SK-N-SH (cell line): ENCODE data around the gene FAM234A. TPM values are rescaled to one million over a fixed set of nuclear protein-coding genes. Genes with fewer than 3 reads are reported as not detected.

Experiments used
- CTCF ChIA-PET: fragments of 300-600, 350-600 bp; formaldehyde crosslinking; extraction: SDS; loops from one replicate; lab custom pipeline; 2021; lab: Yijun Ruan, JAX
- POLR2A ChIA-PET: fragments of 350-600 bp; sonication (Branson Sonifier 250); formaldehyde crosslinking; extraction: SDS; loops from one replicate; lab custom pipeline; 2020; ENCODE audit warnings: antibody characterized with exemption, inconsistent platforms; lab: Yijun Ruan, JAX
- DNase-seq: peaks from one replicate; pipeline ENCODE4 v3.0.0; 2012
- H2AFZ ChIP-seq: fragments of 200-600 bp; sonication (generic); 2 replicates; pipeline ENCODE4 v1.8.1; 2016; ENCODE audit warnings: antibody characterized with exemption, mild to moderate bottlenecking, low read depth
- H3F3A ChIP-seq: fragments of 200-600 bp; sonication (generic); replicated peaks from 2 replicates; pipeline ENCODE3; 2016; ENCODE audit warnings: antibody characterized with exemption, mild to moderate bottlenecking; ENCODE audit not compliant: insufficient read depth
- H3K27ac ChIP-seq, 2 experiments: fragments of 200-500 bp in 1 of 2; fragments of 200-600 bp in 1 of 2; sonication (Bioruptor generic) in 1 of 2; sonication (generic), shearing (Covaris generic) in 1 of 2; 2 replicates each; pipeline versions ENCODE4 v1.5.1 to v1.6.1; 2014 to 2016; ENCODE audit warnings: low read depth in 2 of 2, inconsistent platforms in 1 of 2, low read length in 1 of 2, mild to moderate bottlenecking in 1 of 2, mixed read lengths in 1 of 2
- H3K27me3 ChIP-seq: fragments of 200-600 bp; sonication (generic), shearing (Covaris generic); 2 replicates; pipeline ENCODE4 v1.6.1; 2016; ENCODE audit warnings: mixed run types; ENCODE audit not compliant: insufficient read depth
- H3K36me3 ChIP-seq, 2 experiments: fragments of 200-500 bp in 1 of 2; fragments of 200-600 bp in 1 of 2; sonication (Bioruptor generic) in 1 of 2; sonication (generic) in 1 of 2; replicated peaks in 1 of 2; 2 replicates each; pipeline versions ENCODE3 to v1.5.1; 2014 to 2016; ENCODE audit warnings: low read length in 1 of 2, mild to moderate bottlenecking in 1 of 2; ENCODE audit not compliant: insufficient read depth in 2 of 2, control insufficient read depth in 1 of 2
- H3K4me1 ChIP-seq, 2 experiments: fragments of 200-500 bp in 1 of 2; fragments of 200-600 bp in 1 of 2; sonication (Bioruptor generic) in 1 of 2; sonication (generic), shearing (Covaris generic) in 1 of 2; 2 replicates each; pipeline versions ENCODE4 v1.5.1 to v1.6.1; 2014 to 2016; ENCODE audit warnings: low read depth in 1 of 2, low read length in 1 of 2, mixed run types in 1 of 2; ENCODE audit not compliant: insufficient read depth in 2 of 2, control insufficient read depth in 1 of 2
- H3K4me2 ChIP-seq: fragments of 200-600 bp; sonication (generic), shearing (Covaris generic); 2 replicates; pipeline ENCODE4 v1.6.1; 2017; ENCODE audit warnings: mixed run types
- H3K4me3 ChIP-seq, 2 experiments: fragments of 200-500 bp in 1 of 2; fragments of 200-600 bp in 1 of 2; sonication (Bioruptor generic) in 1 of 2; sonication (generic), shearing (Covaris generic) in 1 of 2; 2 replicates each; pipeline versions ENCODE4 v1.5.1 to v1.8.1; 2014 to 2016; ENCODE audit warnings: low read depth in 2 of 2, inconsistent platforms in 1 of 2, low read length in 1 of 2, mild to moderate bottlenecking in 1 of 2, mixed read lengths in 1 of 2, moderate library complexity in 1 of 2
- H3K79me2 ChIP-seq: fragments of 200-600 bp; sonication (generic); 2 replicates; pipeline ENCODE4 v1.8.1; 2017; ENCODE audit warnings: mild to moderate bottlenecking; ENCODE audit not compliant: insufficient read depth
- H3K9ac ChIP-seq: fragments of 200-600 bp; sonication (generic); 2 replicates; pipeline ENCODE4 v1.6.1; 2017; ENCODE audit warnings: mixed run types
- H3K9me2 ChIP-seq: fragments of 200-600 bp; sonication (generic); 2 replicates; pipeline ENCODE4 v1.6.1; 2017; ENCODE audit warnings: mixed run types
- H3K9me3 ChIP-seq: fragments of 200-600 bp; sonication (generic); 2 replicates; pipeline ENCODE4 v1.6.1; 2017; ENCODE audit warnings: mixed run types, mild to moderate bottlenecking, moderate library complexity
- H4K20me1 ChIP-seq: fragments of 200-600 bp; sonication (generic); 2 replicates; pipeline ENCODE4 v1.6.1; 2017; ENCODE audit warnings: mild to moderate bottlenecking, mixed run types; ENCODE audit not compliant: insufficient read depth
- ELF1 ChIP-seq: IDR thresholded peaks from 2 replicates; pipeline ENCODE4 v1.4.0; 2012
- FOSL2 ChIP-seq: IDR thresholded peaks from 2 replicates; pipeline ENCODE4 v1.4.0; 2012; ENCODE audit warnings: low read depth, mild to moderate bottlenecking, moderate library complexity, borderline replicate concordance
- MXI1 ChIP-seq: IDR thresholded peaks from 2 replicates; pipeline ENCODE4 v1.6.1; 2012; ENCODE audit warnings: mild to moderate bottlenecking, low read depth, low read length, improper control_type of control experiment
- NRF1 ChIP-seq: IDR thresholded peaks from 2 replicates; pipeline ENCODE4 v1.6.1; 2012; ENCODE audit warnings: low read depth, mild to moderate bottlenecking, low read length
- RCOR1 ChIP-seq: fragments of 150-350 bp; IDR thresholded peaks from 2 replicates; pipeline ENCODE4 v1.6.1; 2017; ENCODE audit warnings: antibody characterized with exemption, low read length
- TAF1 ChIP-seq: IDR thresholded peaks from 2 replicates; pipeline ENCODE4 v1.6.1; 2012; ENCODE audit warnings: low read depth, mild to moderate bottlenecking, low read length, moderate library complexity, borderline replicate concordance
- YY1 ChIP-seq: IDR thresholded peaks from 2 replicates; pipeline ENCODE4 v1.4.0; 2012; ENCODE audit warnings: low read depth, mild to moderate bottlenecking
- WGBS: methylation state at CpG from one replicate; pipeline ENCODE4 v1.1.6; 2017; ENCODE audit warnings: low lambda C conversion rate; 5-methylcytosine and 5-hydroxymethylcytosine counted together
- polyA plus RNA-seq, 3 experiments: library from polyadenylated mRNA; depleted of rRNA; stranded (reverse); fragments of >200 nt; gene quantifications; 2 replicates each; pipeline ENCODE4 v1.2.3, GENCODE V29; 2012
- TF ChIP-seq, protein P1 (sequence below): IDR thresholded peaks from 2 replicates; pipeline ENCODE4 v1.6.1; 2012; ENCODE audit warnings: mild to moderate bottlenecking, low read depth, low read length, moderate library complexity
- TF ChIP-seq, protein P2 (sequence below): IDR thresholded peaks from 2 replicates; pipeline ENCODE4 v1.4.0; 2012; ENCODE audit warnings: low read depth

Gene FAM234A
- polyA plus RNA-seq, 1 of the 3 experiments (the other 2 are of a cell fraction), result 126 TPM

DNA sequence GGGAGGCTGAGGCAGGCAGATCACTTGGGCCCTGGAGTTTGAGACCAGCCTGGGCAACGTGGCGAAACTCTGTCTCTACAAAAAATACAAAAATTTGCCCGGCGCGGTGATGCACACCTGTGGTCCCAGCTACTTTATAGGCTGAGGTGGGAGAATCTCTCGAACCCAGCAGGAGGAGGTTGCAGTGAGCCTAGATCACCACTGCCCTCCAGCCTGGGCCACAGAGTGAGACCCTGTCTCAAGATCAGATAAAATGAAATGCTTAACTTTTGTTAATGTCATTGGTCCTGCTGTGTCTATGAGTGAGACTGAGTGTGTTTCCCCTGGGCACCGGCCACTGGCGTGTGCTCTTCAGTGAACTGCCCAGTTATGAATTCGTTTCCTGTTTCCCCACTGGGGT lies 10.5 kb downstream of the FAM234A start:
- H4K20me1 ChIP-seq, result no peaks in the 10 kb centered on the region
- H3K4me2 ChIP-seq, result no peak overlapping the region
- H3K9me3 ChIP-seq, result no peaks in the 10 kb centered on the region
- H3K36me3 ChIP-seq, result no peaks in the 10 kb centered on the region
- DNase-seq, result no peak
- no peak overlapping the region for H3K27ac ChIP-seq
- no peaks in the 10 kb centered on the region for H3K4me1 ChIP-seq
- H3F3A ChIP-seq, result no peaks in the 10 kb centered on the region
- no peak overlapping the region for H2AFZ ChIP-seq
- no peak overlapping the region for H3K9ac ChIP-seq
- WGBS, result 95% methylated on average over 9 of the region's 9 CpGs
- no peaks in the 10 kb centered on the region for H3K9me2 ChIP-seq
- peaks cover 26% of the 10 kb centered on the region for H3K79me2 ChIP-seq
- H3K4me3 ChIP-seq, result no peak overlapping the region
- ChIA-PET CTCF (interaction anchor here (0.7 to 2.1 kb wide), 2 partner anchors 10 to 111 kb away, joined by 3 to 6 read pairs; partner anchors contain the start of gene FAM234A), POLR2A (no interaction called here)
- TF ChIP-seq TAF1, result no peak
- TF ChIP-seq, all 33 proteins: peak for 0
- H3K27me3 ChIP-seq, result no peaks in the 10 kb centered on the region

DNA sequence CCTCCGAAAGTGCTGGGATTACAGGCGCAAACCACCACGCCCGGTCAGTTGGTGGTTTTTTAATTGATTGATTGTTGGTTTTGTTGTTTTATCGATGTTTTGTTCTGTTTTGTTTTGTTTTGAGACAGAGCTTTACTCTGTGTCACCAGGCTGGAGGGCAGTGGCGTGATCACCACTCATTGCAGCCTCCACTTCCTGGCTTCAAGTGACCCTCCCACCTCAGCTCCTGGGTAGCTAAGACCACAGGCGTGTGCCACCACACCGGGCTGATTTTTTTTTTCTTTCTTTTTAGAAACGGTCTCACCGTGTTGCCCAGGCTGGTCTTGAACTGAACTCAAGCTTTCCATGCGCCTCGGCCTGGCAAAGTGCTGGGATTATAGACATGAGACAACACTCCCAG lies 12.4 kb downstream of the FAM234A start:
- whole genome bisulfite sequencing, result 96% methylated on average over 12 of the region's 12 CpGs
- Histone ChIP-seq H3K9ac (no peak overlapping the region), H3K4me1 (no peaks in the 10 kb centered on the region), H3K9me3 (no peaks in the 10 kb centered on the region), H3F3A (no peaks in the 10 kb centered on the region), H3K4me3 (no peak overlapping the region), H3K79me2 (peaks cover 14% of the 10 kb centered on the region), H3K27me3 (no peaks in the 10 kb centered on the region), H3K4me2 (no peak overlapping the region), H3K9me2 (no peaks in the 10 kb centered on the region), H4K20me1 (no peaks in the 10 kb centered on the region), H2AFZ (no peak overlapping the region), H3K27ac (no peak overlapping the region), H3K36me3 (no peaks in the 10 kb centered on the region)
- TF ChIP-seq, protein P1, sequence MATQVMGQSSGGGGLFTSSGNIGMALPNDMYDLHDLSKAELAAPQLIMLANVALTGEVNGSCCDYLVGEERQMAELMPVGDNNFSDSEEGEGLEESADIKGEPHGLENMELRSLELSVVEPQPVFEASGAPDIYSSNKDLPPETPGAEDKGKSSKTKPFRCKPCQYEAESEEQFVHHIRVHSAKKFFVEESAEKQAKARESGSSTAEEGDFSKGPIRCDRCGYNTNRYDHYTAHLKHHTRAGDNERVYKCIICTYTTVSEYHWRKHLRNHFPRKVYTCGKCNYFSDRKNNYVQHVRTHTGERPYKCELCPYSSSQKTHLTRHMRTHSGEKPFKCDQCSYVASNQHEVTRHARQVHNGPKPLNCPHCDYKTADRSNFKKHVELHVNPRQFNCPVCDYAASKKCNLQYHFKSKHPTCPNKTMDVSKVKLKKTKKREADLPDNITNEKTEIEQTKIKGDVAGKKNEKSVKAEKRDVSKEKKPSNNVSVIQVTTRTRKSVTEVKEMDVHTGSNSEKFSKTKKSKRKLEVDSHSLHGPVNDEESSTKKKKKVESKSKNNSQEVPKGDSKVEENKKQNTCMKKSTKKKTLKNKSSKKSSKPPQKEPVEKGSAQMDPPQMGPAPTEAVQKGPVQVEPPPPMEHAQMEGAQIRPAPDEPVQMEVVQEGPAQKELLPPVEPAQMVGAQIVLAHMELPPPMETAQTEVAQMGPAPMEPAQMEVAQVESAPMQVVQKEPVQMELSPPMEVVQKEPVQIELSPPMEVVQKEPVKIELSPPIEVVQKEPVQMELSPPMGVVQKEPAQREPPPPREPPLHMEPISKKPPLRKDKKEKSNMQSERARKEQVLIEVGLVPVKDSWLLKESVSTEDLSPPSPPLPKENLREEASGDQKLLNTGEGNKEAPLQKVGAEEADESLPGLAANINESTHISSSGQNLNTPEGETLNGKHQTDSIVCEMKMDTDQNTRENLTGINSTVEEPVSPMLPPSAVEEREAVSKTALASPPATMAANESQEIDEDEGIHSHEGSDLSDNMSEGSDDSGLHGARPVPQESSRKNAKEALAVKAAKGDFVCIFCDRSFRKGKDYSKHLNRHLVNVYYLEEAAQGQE, result no peak
- no peak for TF ChIP-seq FOSL2
- no peak for TF ChIP-seq NRF1
- TF ChIP-seq ELF1, result no peak
- TF ChIP-seq YY1, result no peak
- TF ChIP-seq MXI1, result no peak
- no peak for TF ChIP-seq RCOR1
- TF ChIP-seq, protein P2, sequence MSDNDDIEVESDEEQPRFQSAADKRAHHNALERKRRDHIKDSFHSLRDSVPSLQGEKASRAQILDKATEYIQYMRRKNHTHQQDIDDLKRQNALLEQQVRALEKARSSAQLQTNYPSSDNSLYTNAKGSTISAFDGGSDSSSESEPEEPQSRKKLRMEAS, result no peak
- ChIA-PET CTCF (no interaction called here), POLR2A (no interaction called here)
- DNase-seq, result no peak
